NCI-H510A treated with DMSO at 0.1 percent for 48 hours (cell line): ENCODE measurements around the gene CLIC1.

Experiments
- DNase-seq: peaks from one replicate; lab custom pipeline; 2025; lab: John Stamatoyannopoulos, UW

Gene CLIC1

DNA sequence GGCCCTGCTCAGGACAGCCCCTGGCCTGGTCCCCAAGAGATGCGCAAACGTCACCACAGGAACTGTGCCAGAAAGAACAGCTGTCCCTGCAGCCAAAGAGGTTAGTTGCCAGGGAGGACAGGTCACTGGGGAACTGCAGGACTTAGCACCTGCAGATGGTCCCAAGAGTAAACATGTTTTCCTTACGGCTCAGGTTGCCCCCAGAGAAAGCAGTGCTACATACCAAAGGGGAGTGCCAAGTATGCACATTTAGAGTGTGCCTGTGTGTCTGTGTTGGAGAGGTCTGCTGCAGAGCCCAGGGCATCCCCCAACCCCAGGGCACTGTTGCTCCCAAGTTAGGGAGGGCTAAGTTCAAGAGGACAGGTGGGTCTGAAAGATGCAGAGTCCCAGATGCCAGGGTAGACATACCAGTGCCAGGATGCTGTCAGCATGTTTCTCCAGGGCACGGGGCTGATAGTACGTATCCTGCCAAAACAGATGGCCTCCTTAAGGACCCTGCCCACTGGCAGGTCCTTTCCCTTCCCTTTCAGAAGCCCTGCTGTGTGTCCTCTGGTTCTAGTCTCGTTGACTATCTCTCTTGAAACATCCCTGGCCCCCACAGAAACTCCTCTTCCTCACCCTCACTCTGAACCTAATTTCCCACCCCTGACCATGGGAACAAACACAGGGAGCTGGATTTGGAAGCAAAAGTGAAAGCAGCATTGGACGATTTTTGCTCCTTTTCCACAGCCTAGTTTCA is 34.5 kb downstream of the CLIC1 start:
- DNase-seq = no peak

- no peak for DNase-seq
Observed at GRCh38 chr6:31700740-31701401, 35.5 kb downstream of the CLIC1 start.

DNA sequence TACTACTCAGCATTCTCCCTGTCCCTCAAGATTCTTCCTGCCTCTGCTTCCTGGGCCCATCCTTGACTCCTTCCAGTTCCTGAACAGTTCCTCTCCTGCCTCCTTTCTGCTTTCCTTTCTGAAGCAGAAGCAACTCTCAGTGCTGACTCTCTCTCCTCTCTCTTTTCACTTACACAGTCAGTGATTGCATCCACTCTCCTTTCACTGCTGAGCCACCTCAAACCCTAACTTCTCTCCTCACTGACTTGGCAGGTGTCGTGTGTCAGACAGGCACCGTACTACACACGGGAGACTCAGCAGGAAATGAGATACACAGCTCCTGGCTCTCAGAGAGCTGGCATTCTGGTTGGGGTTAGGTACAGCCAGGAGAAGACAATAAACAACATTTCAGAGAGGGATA is 38.8 kb downstream of the CLIC1 start:
- DNase-seq = no peak

GRCh38 chr6:31693535-31693934 is 42.8 kb downstream of the CLIC1 start:
- DNase-seq = no peak

- DNase-seq = no peak
Observed at GRCh38 chr6:31692886-31693285, 43.4 kb downstream of the CLIC1 start.

GRCh38 chr6:31692353-31692752 is 44.0 kb downstream of the CLIC1 start:
- no peak for DNase-seq

GRCh38 chr6:31691564-31692108 is 44.7 kb downstream of the CLIC1 start:
- no peak for DNase-seq

DNA sequence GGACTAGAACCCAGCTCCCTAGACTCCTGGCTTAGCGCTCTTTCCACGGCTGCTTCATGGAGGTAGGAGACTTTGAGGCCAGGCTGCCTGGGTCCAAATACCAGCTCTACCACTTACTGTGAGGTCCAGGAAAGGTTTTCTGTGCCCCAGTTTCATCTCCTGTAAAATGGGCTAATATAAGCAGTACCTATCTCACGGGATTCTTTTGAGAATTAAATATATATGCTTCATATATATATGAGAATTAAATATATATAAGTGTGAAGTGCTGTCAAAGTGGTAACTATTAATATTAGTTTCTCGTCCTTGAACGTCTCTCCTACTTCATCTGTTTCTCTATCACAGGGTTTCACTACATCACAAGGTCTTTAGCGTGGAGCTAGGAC is 45.3 kb downstream of the CLIC1 start:
- DNase-seq = no peak

DNA sequence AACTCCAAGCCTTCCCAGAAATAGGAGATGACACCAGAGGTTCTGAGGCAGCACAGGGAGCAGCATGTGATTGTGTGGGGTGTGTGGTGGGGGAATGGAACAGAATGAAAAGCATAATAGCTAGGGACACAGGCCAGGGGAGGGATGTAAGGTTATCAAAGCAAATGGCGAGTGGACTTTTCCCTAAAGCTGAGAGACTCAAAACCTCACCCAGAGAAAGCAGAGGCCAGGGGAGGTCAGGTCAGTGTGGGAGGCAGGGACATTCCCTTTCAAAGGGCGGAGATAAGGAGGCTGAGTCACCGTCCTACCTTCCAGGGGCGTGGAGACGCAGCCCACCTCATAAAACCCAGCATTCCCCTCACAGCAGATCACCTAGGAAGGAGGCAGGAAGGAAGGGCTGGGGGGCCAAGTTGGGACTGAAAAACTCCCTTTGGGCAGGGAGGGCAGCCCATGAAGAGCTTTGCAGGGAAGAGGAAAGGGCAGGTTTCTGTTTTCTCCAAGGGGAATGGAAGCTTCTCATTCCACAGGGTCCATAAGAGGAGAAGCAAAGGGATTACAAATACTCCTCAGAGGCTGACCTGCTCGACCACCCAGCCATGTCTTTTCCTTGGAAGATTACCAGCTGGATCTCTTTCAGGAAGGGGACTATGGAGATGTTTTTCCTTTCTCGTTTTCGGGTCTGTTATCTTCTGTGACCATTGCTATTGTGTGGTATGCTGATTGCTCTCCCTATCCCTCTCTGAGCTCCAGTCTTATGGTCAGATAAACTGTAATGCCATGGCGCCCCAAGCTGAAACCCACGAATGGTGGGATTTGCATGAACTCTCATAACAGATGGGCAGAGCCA is 45.9 kb downstream of the CLIC1 start:
- DNase-seq = no peak

- no peak for DNase-seq
Observed at GRCh38 chr6:31689249-31690110, 46.9 kb downstream of the CLIC1 start.

DNA sequence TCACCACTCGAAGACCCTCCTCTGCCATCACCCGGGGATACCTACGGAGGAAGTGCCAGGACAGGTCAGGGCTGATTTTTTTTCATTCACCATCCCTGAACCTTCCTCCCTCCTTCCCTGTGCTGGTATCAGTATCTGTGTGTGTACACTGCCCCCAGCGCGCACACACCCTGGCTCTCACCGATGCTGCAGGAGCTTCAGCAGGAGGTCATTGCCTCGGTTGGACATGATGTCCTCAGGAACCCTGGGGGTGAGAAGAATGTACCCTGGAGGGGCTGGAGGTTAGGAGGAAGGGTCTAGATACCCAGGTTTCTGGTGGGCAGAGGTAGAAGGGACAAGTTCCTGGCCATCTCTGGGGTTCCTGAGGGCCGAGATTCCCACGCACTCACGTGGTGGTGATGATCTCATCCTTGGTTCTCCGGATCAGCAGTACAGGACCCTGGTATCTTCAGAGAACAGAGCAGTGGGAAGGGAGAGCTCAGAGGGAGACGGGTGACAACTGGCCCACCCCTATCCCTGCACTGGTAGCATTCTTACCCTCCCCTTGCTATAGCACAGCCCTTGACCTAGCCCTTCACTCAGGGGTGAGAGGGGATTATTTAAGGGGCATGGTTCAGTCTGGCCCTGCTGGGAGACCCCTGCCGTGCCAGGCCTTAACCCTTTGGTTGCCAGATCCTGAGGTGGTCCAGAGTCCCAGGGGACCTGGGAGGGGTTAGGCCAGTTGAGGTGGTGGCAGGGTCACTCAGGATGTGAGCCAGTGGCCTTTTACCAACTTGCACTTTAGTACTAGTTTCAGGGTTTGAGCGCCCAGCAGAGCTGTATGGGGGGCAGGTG is 48.3 kb downstream of the CLIC1 start:
- DNase-seq = no peak

DNA sequence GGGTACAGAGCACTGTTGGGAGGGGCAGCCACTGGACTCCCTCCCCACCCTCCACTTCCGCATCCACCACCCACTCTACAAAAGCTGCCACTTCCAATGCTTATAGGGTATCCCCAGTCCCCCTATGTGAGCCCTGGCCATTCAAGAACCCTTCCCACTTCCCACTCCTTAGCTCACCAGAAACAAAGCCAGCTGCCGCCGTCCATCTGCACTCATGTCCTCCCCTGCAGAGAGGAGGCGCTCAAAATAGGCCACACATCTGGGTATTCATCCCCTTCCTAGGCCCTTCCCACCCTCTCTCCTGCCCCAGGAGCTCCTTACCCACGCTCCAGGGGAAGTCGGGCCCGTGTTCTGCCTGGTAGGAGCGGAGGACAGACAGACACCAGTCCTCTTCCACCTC is 49.0 kb downstream of the CLIC1 start:
- DNase-seq = no peak

- no peak for DNase-seq
Observed at GRCh38 chr6:31686483-31686882, 49.8 kb downstream of the CLIC1 start.

DNA sequence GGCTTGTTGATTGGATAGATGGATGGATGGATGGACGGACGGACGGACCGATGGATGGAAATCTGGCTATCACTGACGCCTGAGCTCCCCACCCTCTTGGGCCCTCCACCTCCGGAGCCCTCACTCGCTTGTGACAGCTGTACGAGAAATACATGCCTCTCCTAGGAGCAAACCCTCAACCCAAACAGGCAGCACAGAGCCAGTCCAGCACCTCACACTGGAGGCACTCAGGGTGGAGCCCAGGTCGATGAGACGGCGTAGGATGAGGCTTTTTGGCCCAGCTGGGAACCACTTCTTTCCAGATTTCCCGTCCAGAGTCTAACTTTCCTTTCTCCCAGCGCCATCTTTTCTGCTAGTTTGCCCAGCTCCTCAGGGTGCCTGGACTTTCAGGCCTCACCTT is 52.7 kb downstream of the CLIC1 start:
- DNase-seq = peak; percentile 22

DNA sequence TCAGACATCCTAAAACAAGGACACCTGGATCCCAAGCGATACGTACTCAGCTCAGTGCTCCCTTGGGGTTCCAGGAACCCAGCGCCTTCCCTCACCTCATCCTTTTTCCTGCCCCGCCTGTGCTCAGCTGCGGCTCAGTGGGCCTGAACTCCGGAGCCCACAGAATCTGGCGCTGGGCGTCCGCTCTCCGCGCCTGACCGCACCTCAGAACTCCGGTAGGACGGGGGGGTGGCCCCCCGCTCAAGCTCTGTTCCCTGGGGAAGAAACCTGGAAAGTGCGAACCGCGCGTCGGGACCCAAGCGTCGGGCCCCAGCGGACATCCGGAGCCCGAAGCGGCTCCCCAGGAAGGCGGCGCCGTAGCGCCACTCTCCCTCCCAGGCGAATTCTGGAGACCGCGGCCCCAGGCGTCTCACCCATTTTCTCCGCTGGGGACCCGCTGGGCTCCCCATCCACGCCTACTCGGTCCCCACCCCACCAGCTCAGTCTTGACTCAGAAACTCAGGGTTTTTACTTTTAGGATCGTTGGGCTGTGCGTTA is 55.1 kb downstream of the CLIC1 start:
- DNase-seq = peak; percentile 77
